GM23248 (cell line): ENCODE data around the gene PERP.

Source experiments
- EZH2 ChIP-seq: fragments of 200-600 bp; sonication (generic); IDR thresholded peaks from 2 replicates; pipeline ENCODE4 v1.6.1; 2018; ENCODE audit warnings: antibody characterized with exemption, mild to moderate bottlenecking; ENCODE audit not compliant: insufficient read depth, poor library complexity, severe bottlenecking
- EZH2phosphoT487 ChIP-seq: fragments of 200-600 bp; sonication (generic); IDR thresholded peaks from 2 replicates; pipeline ENCODE4 v1.6.1; 2018; ENCODE audit warnings: antibody characterized with exemption, moderate library complexity, mild to moderate bottlenecking, low read depth; ENCODE audit not compliant: insufficient read depth

- TF ChIP-seq EZH2phosphoT487 (no peak), EZH2 (no peak)
Observed at GRCh38 chr6:138110229-138110628, 3.0 kb upstream of the PERP start.
